Mesothelial cell of epicardium (in vitro differentiated cells): ENCODE results near the gene FAM185A. TPM values are rescaled to one million over a fixed set of nuclear protein-coding genes. Genes with fewer than 3 reads are reported as not detected.
"Not testable (repeated sequence)": the region's sequence is repeated elsewhere in the genome, so short reads cannot be mapped to it uniquely, and the experiment has no call there.

Experiments
- DNase-seq, 2 experiments: peaks; one replicate each; pipeline ENCODE4 v3.0.0; 2021; ENCODE audit warnings: low spot score in 2 of 2; ENCODE audit not compliant: unreplicated experiment in 2 of 2
- H3K27ac Mint-ChIP-seq: 2 replicates; pipeline ENCODE4 v1.8.0; 2021; ENCODE audit warnings: mixed read lengths
- H3K27me3 Mint-ChIP-seq: 2 replicates; pipeline ENCODE4 v1.8.0; 2021; ENCODE audit warnings: low read depth, mixed read lengths
- H3K36me3 Mint-ChIP-seq: 2 replicates; pipeline ENCODE4 v1.8.0; 2021; ENCODE audit warnings: mixed read lengths
- H3K4me1 Mint-ChIP-seq: 2 replicates; pipeline ENCODE4 v1.8.0; 2021; ENCODE audit warnings: mixed read lengths
- H3K4me3 Mint-ChIP-seq: 2 replicates; pipeline ENCODE4 v1.8.0; 2021; ENCODE audit warnings: mild to moderate bottlenecking, moderate library complexity, mixed read lengths
- H3K9me3 Mint-ChIP-seq: 2 replicates; pipeline ENCODE4 v1.8.0; 2021; ENCODE audit warnings: mixed read lengths
- total RNA-seq: library from RNA; stranded (reverse); gene quantifications from 3 replicates; pipeline ENCODE4 v1.2.1, GENCODE V29; 2021

FAM185A gene
- total RNA-seq: 11.1 to 12.4 TPM (median 11.6 TPM) in 3 replicates

GRCh38 chr7:102748605-102749444 is at the start of gene FAM185A:
Gene FAM185A, plus strand, starts transcription at chr7:102748999. Its CDS starts 209 bp downstream, at chr7:102749208.
- H3K27ac Mint-ChIP-seq: peak within 1 kb of the TSS; percentile 73
- H3K9me3 Mint-ChIP-seq: not testable (repeated sequence)

DNA sequence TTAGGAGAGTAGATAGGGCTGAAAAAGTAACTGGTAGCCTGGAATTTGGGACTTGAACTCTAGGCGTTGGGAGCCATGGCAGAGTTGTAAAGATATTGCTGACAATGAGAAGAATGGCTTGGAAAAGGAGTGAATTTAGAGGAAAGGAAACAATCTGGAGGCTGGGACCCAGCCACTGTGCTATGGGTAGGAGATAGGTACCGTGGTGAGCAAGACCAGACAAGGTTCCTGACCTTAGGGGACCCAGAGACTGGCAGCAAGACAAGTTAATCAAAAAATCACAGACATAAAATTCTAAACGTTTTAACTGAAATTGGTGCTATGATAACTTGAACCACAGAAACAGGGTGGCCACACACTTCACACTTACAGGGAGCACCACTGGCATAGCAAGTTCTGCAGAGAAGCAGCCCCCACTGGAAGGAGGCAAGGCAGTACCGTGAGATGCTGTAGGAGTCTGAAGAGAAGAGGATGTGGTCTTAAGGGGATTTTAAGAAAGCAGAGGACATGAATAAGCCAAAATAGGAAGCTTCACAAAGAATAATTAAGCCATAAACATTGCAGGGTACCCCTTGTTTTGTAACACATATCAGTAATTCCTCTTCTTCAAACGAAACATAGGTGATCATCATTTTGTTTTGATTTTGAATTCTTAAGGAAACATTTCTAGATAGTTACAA is 35.6 kb upstream of the FAM185A start:
- not testable (repeated sequence) for H3K27ac Mint-ChIP-seq, H3K36me3 Mint-ChIP-seq, DNase-seq, H3K4me1 Mint-ChIP-seq, H3K4me3 Mint-ChIP-seq, H3K9me3 Mint-ChIP-seq
- peaks cover 20% of the 10 kb centered on the region for H3K27me3 Mint-ChIP-seq

More at GRCh38 chr7:102748605-102749444, at the start of gene FAM185A:
- H3K4me1 Mint-ChIP-seq: peaks cover 17% of the 10 kb centered on the region
- H3K4me3 Mint-ChIP-seq: peak within 1 kb of the TSS; percentile 85
- not testable (repeated sequence) for H3K27me3 Mint-ChIP-seq, H3K36me3 Mint-ChIP-seq
- peak; percentile 90 to 92 for DNase-seq

DNA sequence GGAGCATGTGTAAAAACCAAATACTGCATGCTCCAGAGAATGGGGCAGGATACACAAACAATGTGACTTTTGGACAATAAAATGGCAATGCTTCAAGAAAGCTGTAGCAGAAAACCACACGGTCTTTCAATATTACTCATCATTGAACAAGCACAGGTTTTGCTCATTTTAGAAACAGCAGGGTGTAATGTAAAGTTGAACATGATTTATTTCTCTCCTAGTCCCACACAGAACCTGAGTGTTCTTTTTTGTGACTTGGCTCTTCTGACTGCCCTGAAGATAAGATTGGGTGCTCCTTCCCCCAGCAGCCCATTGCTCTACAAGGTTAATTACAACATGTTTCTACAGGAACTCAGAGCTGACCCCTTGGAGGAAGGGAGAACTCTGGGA is 35.1 kb upstream of the FAM185A start:
- H3K4me1 Mint-ChIP-seq, H3K4me3 Mint-ChIP-seq, H3K9me3 Mint-ChIP-seq, DNase-seq, H3K27ac Mint-ChIP-seq, H3K36me3 Mint-ChIP-seq: not testable (repeated sequence)
- peaks cover 20% of the 10 kb centered on the region for H3K27me3 Mint-ChIP-seq

- H3K27ac Mint-ChIP-seq, H3K9me3 Mint-ChIP-seq, H3K36me3 Mint-ChIP-seq, H3K4me1 Mint-ChIP-seq, DNase-seq, H3K4me3 Mint-ChIP-seq: not testable (repeated sequence)
- H3K27me3 Mint-ChIP-seq: peaks cover 25% of the 10 kb centered on the region
Observed at GRCh38 chr7:102714774-102715522, 33.9 kb upstream of the FAM185A start.

DNA sequence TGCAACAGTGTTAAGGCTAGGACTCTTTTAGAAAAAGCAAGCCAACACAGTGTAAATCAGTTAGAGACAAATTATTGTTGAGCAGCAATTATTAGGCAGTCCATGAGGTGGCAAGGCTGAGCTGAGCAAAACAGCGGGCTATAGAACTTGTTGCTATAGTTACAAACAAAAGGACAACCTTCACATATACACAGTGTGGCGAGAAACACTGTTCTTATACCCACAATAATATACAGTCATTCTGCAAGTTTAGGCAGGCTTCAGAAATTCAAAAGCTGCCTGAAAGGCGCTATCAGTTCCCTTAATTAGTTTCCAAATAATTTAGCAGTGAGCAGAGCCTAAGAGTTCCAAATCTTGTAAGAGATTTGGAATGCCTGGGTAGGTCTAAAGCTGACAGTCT is 33.1 kb upstream of the FAM185A start:
- not testable (repeated sequence) for DNase-seq, H3K27ac Mint-ChIP-seq, H3K9me3 Mint-ChIP-seq, H3K4me1 Mint-ChIP-seq, H3K4me3 Mint-ChIP-seq, H3K36me3 Mint-ChIP-seq
- H3K27me3 Mint-ChIP-seq: peaks cover 26% of the 10 kb centered on the region

GRCh38 chr7:102718491-102718890 is 30.3 kb upstream of the FAM185A start:
- H3K27me3 Mint-ChIP-seq: peaks cover 13% of the 10 kb centered on the region
- not testable (repeated sequence) for DNase-seq, H3K4me1 Mint-ChIP-seq, H3K27ac Mint-ChIP-seq, H3K9me3 Mint-ChIP-seq, H3K4me3 Mint-ChIP-seq, H3K36me3 Mint-ChIP-seq

- not testable (repeated sequence) for H3K4me3 Mint-ChIP-seq
Observed at GRCh38 chr7:102726170-102726569, 22.6 kb upstream of the FAM185A start.

DNA sequence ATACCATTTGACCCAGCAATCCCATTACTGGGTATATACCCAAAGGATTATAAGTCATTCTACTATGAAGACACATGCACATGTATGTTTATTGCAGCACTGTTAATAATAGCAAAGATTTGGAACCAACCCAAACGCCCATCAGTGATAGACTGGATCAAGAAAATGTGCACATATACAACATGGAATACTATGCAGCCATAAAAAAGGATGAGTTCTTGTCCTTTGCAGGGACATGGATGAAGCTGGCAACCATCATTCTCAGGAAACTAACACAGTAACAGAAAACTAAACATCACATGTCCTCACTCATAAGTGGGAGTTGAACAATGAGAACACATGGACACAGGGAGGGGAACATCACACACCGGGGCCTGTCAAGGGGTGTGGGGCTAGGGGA is 19.1 kb upstream of the FAM185A start:
- H3K4me1 Mint-ChIP-seq, DNase-seq, H3K27ac Mint-ChIP-seq, H3K4me3 Mint-ChIP-seq, H3K27me3 Mint-ChIP-seq, H3K36me3 Mint-ChIP-seq: not testable (repeated sequence)
- peaks cover 16% of the 10 kb centered on the region for H3K9me3 Mint-ChIP-seq

More at GRCh38 chr7:102726170-102726569, 22.6 kb upstream of the FAM185A start:
- not testable (repeated sequence) for H3K4me1 Mint-ChIP-seq, H3K36me3 Mint-ChIP-seq, DNase-seq, H3K27me3 Mint-ChIP-seq, H3K27ac Mint-ChIP-seq
- H3K9me3 Mint-ChIP-seq: peaks cover 30% of the 10 kb centered on the region

GRCh38 chr7:102730431-102730830 is 18.4 kb upstream of the FAM185A start:
- not testable (repeated sequence) for H3K4me3 Mint-ChIP-seq, H3K4me1 Mint-ChIP-seq, H3K36me3 Mint-ChIP-seq

GRCh38 chr7:102742002-102742771 is 6.6 kb upstream of the FAM185A start:
- not testable (repeated sequence) for H3K4me1 Mint-ChIP-seq, H3K27ac Mint-ChIP-seq, H3K4me3 Mint-ChIP-seq, H3K9me3 Mint-ChIP-seq, H3K27me3 Mint-ChIP-seq, DNase-seq, H3K36me3 Mint-ChIP-seq

More at GRCh38 chr7:102730431-102730830, 18.4 kb upstream of the FAM185A start:
- not testable (repeated sequence) for DNase-seq, H3K27ac Mint-ChIP-seq, H3K9me3 Mint-ChIP-seq
- H3K27me3 Mint-ChIP-seq: peaks cover 13% of the 10 kb centered on the region

DNA sequence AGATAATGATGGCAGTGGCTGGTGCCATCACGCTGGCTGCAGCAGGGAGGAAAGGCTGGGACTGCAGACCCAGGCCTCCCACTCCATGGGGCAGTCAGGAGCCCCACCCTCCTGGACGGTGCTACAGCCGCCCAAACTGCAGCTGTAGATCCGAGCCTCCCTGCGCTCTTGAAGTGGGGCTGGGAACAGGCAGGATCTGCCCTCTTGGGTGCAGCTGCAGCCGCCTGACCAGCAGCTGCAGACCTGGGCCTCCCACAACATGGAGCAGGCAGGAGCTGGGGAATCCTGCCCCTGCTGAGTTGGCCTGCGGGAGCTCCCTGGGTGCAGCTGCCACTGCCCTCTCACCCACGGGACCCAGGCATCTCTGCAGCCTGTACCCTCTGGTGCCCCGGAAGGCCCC is 4.9 kb upstream of the FAM185A start:
- H3K36me3 Mint-ChIP-seq, H3K9me3 Mint-ChIP-seq, DNase-seq, H3K27me3 Mint-ChIP-seq, H3K4me3 Mint-ChIP-seq, H3K27ac Mint-ChIP-seq, H3K4me1 Mint-ChIP-seq: not testable (repeated sequence)

DNA sequence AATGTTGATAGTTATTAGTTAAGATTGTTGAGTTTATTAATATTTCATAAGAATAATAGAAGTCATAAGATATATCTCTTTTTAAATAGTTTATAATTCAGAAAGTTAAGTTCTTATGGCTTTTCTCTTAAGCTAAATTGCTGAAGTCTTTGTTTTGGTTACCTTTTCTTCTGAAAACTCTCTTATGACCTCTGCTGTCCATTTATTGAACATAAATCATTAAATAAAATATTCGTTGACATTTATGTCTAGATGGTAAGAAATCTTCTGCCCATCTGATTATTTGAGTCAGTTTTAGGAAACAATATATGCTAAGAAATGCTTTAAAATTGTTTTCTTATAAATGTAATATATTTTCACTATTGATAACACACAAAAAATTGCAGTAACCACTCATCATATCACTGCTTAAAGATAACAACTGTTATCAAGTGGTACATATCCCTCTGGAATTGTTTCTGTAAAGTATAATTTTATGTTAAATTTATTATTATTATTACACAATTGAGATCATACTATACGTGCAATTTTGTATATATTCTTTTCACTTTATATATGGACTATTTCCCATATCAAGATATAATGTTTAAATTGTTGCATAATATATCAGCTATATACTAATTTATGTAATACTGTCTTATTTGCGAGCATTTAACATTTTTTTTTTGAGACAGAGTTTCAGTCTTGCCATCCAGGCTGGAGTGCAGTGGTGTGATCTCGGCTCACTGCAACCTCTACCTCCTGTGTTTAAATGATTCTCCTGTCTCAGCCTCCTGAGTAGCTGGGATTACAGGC is 3.1 kb upstream of the FAM185A start:
- not testable (repeated sequence) for DNase-seq, H3K27me3 Mint-ChIP-seq, H3K9me3 Mint-ChIP-seq, H3K27ac Mint-ChIP-seq, H3K4me3 Mint-ChIP-seq, H3K36me3 Mint-ChIP-seq
- H3K4me1 Mint-ChIP-seq: peaks cover 14% of the 10 kb centered on the region

DNA sequence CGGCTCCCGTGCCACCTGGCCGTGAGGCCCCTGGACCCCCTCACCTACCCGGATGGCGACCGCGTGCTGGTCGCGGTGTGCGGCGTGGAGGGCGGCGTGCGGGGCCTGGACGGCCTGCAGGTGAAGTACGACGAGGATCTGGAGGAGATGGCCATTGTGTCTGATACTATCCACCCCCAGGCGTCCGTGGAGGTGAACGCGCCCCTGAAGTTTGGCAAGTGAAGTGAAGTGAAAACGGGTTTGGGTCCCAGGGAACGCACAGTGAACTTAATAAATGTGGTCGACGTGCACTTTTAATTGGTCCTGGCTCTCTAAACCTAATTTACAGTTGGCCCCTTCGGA is 617 bp downstream of the FAM185A start:
- Mint-ChIP-seq H3K4me1 (peaks cover 17% of the 10 kb centered on the region), H3K27ac (peak overlapping the region; percentile 25), H3K4me3 (peak overlapping the region; percentile 85)
- H3K36me3 Mint-ChIP-seq, H3K9me3 Mint-ChIP-seq, DNase-seq, H3K27me3 Mint-ChIP-seq: not testable (repeated sequence)
